ENCODE data around the gene EXOC2.
"Not testable (repeated sequence)": the region's sequence is repeated elsewhere in the genome, so short reads cannot be mapped to it uniquely, and the experiment has no call there.

DNA sequence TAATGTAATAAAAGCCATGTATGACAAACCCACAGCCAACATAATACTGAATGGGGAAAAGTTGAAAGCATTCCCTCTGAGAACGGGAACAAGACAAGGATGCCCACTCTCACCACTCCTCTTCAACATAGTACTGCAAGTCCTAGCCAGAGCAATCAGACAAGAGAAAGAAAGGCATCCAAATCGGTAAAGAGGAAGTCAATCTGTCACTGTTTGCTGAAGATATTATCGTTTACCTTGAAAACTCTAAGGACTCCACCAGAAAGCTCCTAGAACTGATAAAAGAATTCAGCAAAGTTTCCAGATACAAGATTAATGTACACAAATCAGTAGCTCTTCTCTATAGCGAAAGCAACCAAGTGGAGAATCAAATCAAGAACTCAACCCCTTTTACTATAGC is 29.2 kb downstream of the EXOC2 start:
- TF ChIP-seq, protein P1, sequence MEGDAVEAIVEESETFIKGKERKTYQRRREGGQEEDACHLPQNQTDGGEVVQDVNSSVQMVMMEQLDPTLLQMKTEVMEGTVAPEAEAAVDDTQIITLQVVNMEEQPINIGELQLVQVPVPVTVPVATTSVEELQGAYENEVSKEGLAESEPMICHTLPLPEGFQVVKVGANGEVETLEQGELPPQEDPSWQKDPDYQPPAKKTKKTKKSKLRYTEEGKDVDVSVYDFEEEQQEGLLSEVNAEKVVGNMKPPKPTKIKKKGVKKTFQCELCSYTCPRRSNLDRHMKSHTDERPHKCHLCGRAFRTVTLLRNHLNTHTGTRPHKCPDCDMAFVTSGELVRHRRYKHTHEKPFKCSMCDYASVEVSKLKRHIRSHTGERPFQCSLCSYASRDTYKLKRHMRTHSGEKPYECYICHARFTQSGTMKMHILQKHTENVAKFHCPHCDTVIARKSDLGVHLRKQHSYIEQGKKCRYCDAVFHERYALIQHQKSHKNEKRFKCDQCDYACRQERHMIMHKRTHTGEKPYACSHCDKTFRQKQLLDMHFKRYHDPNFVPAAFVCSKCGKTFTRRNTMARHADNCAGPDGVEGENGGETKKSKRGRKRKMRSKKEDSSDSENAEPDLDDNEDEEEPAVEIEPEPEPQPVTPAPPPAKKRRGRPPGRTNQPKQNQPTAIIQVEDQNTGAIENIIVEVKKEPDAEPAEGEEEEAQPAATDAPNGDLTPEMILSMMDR (IDR thresholded peaks at IDR 0.05; ENCODE audit: insufficient read depth, low read depth, low read length): not testable (repeated sequence)
- not testable (repeated sequence) for TF ChIP-seq EZH2 (IDR thresholded peaks at IDR 0.05; ENCODE audit: insufficient read depth, low read length)
